ENCODE results near the gene ENOX1.
A peak's percentile ranks its signal among the peaks of the same experiment; 100 is the strongest.

Gene ENOX1

DNA sequence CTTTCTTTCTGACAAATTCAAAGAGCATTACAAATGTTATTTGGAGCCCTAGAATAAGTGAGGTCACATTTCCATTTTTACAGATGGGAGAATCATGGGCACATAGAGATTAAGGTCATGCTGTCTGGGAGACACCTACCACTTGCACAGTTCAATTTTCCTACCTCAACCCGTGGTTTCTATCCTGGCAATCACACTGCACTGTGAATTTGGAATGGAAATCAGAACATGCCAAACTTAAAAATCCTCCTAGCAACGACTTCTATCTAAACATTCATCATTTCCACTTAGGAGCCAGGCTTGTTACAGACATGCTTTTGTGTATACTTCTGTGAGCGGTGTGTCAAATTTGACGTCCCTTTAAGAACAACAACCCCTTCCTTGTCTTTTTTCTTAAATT lies 511.9 kb downstream of the ENOX1 start:
- H3K4me3 ChIP-seq (ENCODE audit: low read length): no peak overlapping the region
- DNase-seq (ENCODE audit: low read depth): no peak
- no peak for TF ChIP-seq CTCF (conservative IDR thresholded peaks at IDR 0.05; ENCODE audit: low read length)

- TF ChIP-seq CTCF (conservative IDR thresholded peaks at IDR 0.05; ENCODE audit: low read length): no peak
- peak; percentile 23 for DNase-seq (ENCODE audit: low read depth)
- no peak overlapping the region for H3K4me3 ChIP-seq (ENCODE audit: low read length)
Observed at GRCh38 chr13:43273362-43273761, 513.4 kb downstream of the ENOX1 start.

GRCh38 chr13:43272851-43273250 lies 513.9 kb downstream of the ENOX1 start:
- no peak for DNase-seq (ENCODE audit: low read depth)

GRCh38 chr13:43271152-43271551 lies 515.6 kb downstream of the ENOX1 start:
- DNase-seq (ENCODE audit: low read depth): no peak
- no peak for TF ChIP-seq CTCF (conservative IDR thresholded peaks at IDR 0.05; ENCODE audit: low read length)
- H3K4me3 ChIP-seq (ENCODE audit: low read length): no peak overlapping the region

More at GRCh38 chr13:43272851-43273250, 513.9 kb downstream of the ENOX1 start:
- TF ChIP-seq CTCF (conservative IDR thresholded peaks at IDR 0.05; ENCODE audit: low read length): no peak
- H3K4me3 ChIP-seq (ENCODE audit: low read length): no peak overlapping the region

DNA sequence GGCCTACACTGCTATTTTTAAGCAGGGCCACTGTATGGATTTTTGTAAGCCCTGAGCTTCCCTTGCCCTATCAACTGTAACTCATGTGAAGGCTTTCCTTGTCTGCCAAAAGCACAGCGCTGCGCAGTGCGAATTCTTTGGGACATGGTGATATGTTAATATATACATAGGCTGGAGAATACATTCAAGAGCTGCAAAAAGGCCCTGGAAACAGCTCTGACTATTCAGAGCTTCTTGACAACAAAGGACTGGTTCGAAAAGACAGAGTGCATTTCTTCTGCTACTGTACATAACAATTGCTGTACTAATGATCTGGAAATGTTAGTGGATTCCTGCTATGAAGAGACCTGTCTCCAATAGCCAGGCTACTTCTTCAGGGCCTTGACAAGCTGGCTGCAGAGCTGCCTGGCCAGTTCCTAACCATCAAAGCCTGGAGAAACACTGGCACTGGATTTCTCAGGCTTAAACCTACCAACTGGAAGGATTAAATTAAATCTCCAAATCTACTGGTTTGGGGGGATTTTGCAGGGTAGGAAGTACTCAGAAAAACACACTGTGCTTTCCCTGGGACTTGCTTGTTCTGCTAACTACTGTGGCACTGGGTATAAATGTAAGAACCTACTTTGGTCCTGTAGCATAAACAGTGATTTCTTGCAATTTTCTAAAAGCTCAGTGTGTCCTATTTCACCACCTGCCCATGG lies 516.5 kb downstream of the ENOX1 start:
- no peak for DNase-seq (ENCODE audit: low read depth)

GRCh38 chr13:43269037-43269481 lies 517.7 kb downstream of the ENOX1 start:
- H3K4me3 ChIP-seq (ENCODE audit: low read length): no peak overlapping the region

More for the DNA sequence above, 516.5 kb downstream of the ENOX1 start:
- TF ChIP-seq CTCF (conservative IDR thresholded peaks at IDR 0.05; ENCODE audit: low read length): no peak
- H3K4me3 ChIP-seq (ENCODE audit: low read length): no peak overlapping the region

More at GRCh38 chr13:43269037-43269481, 517.7 kb downstream of the ENOX1 start:
- TF ChIP-seq CTCF (conservative IDR thresholded peaks at IDR 0.05; ENCODE audit: low read length): no peak
- peak; percentile 99 for DNase-seq (ENCODE audit: low read depth)
